HG02840 (cell line): ENCODE data around the gene CDC27.
"Not testable (repeated sequence)": the region's sequence is repeated elsewhere in the genome, so short reads cannot be mapped to it uniquely, and the experiment has no call there.

Source experiments
- ATAC-seq: cut with Tn5 transposase; IDR thresholded peaks from one replicate; pipeline ENCODE4 v1.9.1; 2021; ENCODE audit warnings: mild to moderate bottlenecking, moderate library complexity, moderate number of reproducible peaks; ENCODE audit not compliant: unreplicated experiment, low FRiP score

Gene CDC27

DNA sequence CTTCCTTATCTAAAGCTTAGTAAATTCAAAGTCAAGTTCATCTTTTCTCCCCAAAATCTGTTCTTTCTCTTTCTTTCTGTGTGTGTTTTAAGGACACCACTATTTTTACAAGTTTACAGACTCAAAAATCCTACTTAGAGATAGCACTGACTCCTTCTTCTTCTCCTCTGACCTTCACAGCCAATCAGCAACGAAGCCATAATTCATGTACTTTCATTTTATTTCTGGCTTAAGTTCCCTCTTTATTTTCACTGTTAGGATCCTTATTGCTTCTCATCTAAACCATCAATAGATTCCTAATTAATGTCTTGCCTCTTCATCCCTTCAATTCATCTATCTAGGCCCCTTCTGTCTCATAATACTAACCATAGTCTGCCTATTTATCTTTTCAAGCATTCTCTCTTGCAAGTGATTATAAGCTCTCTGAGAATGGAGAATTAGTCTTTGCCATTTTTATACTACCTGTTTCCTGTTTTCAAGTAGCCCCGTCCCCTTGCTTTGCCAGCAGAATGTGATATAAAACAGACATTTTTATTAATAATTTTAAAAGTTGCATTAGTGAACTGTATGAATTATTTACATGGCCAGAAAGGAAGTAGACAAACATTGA is 27.0 kb downstream of the CDC27 start:
- ATAC-seq = no peak

GRCh38 chr17:47159315-47159714 is 29.8 kb downstream of the CDC27 start:
- no peak for ATAC-seq

- no peak for ATAC-seq
These were observed 43.7 kb downstream of the CDC27 start for GRCh38 chr17:47145351-47145750.

- no peak for ATAC-seq
These were observed 53.9 kb downstream of the CDC27 start for GRCh38 chr17:47135235-47135634.

GRCh38 chr17:47134354-47134753 is 54.7 kb downstream of the CDC27 start:
- ATAC-seq = not testable (repeated sequence)

DNA sequence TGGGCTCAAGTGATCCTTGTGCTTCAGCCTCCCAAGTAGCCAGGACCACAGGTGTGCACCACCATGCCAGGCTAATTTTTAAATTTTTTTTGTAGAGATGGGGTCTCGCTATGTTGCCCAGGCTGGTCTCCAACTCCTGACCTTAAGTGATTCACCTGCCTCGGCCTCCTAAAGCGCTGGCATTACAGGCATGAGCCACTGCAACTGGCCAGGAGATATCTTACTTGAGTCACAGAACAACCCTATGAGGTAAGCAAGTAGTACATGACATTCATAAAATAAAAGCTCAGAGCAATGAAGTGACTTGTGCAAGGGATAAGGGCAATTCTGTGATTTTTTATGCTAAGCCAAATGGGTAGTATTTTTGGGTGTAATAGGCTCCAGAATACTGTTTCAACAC is 57.3 kb downstream of the CDC27 start:
- ATAC-seq = no peak

DNA sequence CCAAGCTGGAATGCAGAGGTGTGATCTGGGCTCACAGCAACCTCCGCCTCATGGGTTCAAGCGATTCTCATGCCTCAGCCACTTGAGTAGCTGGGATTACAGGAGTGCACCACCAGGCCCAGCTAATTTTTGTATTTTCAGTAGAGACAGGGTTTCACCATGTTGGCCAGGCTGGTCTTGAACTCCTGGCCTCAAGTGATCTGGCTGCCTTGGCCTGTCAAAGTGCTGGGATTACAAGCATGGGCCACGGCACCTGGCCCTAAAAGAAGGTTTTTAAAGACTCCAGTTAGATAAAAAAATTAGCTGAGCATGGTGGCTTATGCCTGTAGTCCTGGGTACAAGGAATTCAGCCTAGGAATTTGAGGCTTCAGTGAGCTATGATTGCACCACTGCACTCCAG is 62.3 kb downstream of the CDC27 start:
- not testable (repeated sequence) for ATAC-seq

DNA sequence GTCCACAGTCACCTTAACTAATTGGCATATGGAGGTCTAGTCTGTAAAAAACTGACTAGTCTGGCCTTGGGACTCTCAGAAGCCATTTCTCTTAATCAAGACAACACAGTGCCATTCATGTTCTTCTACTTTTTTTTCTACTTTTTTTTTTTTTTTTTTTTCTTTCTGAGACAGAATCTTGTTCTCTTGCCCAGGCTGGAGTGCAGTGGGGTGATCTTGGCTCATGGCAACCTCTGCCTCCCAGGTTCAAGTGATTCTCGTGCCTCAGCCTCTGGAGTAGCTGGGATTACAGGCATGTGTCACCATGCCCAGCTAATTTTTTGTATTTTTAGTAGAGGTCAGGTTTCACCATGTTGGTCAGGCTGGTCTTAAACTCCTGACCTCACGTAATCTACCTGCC is 65.8 kb downstream of the CDC27 start:
- ATAC-seq = not testable (repeated sequence)

- ATAC-seq = no peak
These were observed 68.5 kb downstream of the CDC27 start for GRCh38 chr17:47120521-47121095.

- ATAC-seq = no peak
These were observed 69.2 kb downstream of the CDC27 start for GRCh38 chr17:47119746-47120520.

- no peak for ATAC-seq
These were observed 71.7 kb downstream of the CDC27 start for GRCh38 chr17:47117386-47117785.

DNA sequence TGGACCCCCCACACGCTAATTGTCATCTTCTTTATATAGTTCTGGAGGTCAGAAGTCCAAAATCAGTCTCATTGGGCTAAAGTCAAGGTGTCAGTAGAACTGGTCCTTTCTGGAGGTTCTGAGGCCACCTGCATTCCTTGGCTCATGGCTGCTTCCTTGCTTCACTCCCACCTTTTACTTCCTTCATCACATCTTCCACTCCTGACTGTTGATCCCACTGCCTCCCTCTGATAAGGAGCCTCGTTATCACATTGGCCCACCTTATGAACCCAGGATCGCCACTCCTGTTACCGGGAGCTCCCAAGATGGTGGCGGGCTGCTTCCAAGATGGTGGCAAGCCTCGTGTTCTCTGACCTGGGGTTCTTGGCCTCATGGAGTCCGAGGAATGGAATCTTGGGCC is 83.0 kb downstream of the CDC27 start:
- ATAC-seq = no peak

- not testable (repeated sequence) for ATAC-seq
These were observed 83.8 kb downstream of the CDC27 start for GRCh38 chr17:47105246-47105645.

- no peak for ATAC-seq
These were observed 86.2 kb downstream of the CDC27 start for GRCh38 chr17:47102914-47103313.

DNA sequence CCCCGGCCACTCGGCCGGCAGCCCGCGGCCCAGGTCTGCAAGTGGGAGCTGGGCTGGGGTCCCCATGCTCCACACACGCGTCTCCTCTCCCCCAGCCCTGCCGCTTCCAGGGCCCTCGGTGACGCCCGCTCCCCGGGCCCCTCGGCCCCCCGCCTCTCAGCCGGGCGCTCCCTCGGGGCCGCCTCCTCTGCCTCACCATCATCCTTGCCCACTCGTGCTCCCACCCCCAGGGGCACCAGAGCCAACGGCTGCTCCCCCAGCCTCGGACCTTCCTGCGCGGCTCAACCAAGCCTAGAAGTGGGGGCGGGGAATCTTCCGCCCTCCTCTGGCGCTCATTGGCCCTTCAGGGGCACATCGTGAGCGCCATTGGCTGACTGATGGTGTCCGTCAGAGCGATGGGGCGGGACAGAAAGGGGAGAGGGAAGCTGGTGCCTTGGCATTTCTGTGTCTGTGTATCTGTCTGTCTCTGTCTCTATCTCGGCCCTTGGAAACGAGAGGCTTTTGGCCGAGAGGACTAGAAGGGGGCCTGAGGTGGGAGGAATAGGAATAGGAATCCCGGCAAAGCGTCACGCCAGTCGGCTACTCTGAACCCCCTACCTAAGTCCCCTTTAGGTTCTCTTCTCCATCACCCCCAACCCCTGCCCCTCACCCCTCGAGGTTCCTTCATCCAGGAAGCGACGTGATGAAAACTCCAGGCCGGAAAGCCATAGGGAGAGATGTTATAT is 88.9 kb downstream of the CDC27 start:
- peak; percentile 87 for ATAC-seq

DNA sequence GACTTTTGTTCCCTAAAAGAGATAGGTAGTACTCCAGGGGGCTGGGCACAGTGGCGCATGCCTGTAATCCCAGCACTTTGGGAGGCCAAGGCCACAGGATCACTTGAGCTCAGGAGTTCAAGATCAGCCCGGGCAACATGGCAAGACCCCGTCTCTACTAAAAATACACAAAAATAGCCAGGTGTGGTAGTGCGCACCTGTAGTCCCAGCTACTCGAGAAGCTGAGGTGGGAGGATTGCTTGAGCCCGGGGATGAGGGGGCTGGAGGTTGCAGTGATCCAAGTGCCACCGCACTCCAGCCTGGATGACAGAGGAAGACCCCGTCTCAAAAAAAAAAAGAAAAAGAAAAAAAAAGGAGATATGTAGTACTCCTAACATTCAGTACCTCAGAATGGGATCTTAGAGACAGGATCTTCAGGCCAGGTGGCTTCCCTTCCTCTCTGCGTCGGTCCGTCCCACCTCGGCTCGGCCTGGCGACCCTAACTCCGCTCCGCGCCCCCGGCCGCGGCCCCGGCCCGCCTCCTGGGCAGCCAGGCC is 89.6 kb downstream of the CDC27 start:
- ATAC-seq = no peak

DNA sequence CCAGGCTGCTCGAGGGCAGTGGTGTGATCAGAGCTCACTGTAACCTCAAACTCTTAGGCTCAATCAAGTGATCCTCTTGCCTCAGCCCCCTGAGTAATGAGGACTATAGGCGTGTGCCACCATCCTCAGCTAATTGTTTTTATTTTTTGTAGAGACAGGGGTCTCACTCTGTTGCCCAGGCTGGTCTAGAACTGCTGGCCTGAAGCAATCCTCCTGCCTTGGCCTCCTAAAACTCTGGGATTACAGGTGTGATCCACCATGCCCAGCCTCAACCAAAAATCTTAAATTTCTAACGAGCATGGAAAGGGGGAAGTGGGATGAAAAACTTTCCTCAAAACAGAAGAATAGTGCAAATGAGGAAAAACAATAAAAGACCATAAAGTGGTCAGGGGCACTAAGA is 92.8 kb downstream of the CDC27 start:
- ATAC-seq = no peak

GRCh38 chr17:47095268-47095667 is 93.8 kb downstream of the CDC27 start:
- ATAC-seq = no peak

- no peak for ATAC-seq
These were observed 102.0 kb downstream of the CDC27 start for GRCh38 chr17:47087093-47087492.

- no peak for ATAC-seq
These were observed 103.4 kb downstream of the CDC27 start for GRCh38 chr17:47085736-47086135.

DNA sequence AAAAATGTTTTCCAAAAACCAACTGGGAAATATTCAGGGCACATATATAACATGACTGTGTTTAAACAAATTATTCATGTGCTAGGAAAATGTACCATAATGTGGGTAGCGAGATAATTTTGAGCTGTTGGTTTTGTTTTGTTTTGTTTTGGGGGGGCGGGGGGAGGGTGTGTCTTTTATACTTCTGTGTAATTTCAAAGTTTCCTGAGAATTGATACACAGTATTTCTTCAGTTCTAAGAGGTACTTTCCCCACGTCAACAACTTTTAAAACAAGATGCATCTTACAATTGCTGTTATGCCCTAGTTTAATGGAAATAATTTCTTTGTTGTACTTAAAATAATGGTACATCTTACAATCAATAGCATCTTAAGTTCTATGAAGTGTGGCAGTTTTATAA is 110.3 kb downstream of the CDC27 start:
- ATAC-seq = no peak
